HG02852 (cell line): ENCODE data around the gene RPUSD1.
"Not testable (repeated sequence)": the region's sequence is repeated elsewhere in the genome, so short reads cannot be mapped to it uniquely, and the experiment has no call there.

Source experiments
- ATAC-seq: cut with Tn5 transposase; IDR thresholded peaks from one replicate; pipeline ENCODE4 v1.9.1; 2021; ENCODE audit warnings: mild to moderate bottlenecking, moderate library complexity; ENCODE audit not compliant: unreplicated experiment

RPUSD1 gene, protein sequence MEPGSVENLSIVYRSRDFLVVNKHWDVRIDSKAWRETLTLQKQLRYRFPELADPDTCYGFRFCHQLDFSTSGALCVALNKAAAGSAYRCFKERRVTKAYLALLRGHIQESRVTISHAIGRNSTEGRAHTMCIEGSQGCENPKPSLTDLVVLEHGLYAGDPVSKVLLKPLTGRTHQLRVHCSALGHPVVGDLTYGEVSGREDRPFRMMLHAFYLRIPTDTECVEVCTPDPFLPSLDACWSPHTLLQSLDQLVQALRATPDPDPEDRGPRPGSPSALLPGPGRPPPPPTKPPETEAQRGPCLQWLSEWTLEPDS

GRCh38 chr16:787978-788398 lies at the start of gene RPUSD1:
Gene RPUSD1, minus strand, starts transcription at chr16:788381. Its CDS starts 644 bp downstream, at chr16:787737.
- peak; percentile 16 for ATAC-seq

- not testable (repeated sequence) for ATAC-seq
These were observed 48.6 kb upstream of the RPUSD1 start for GRCh38 chr16:836822-837221.

GRCh38 chr16:836221-836620 lies 48.0 kb upstream of the RPUSD1 start:
- ATAC-seq, result no peak

DNA sequence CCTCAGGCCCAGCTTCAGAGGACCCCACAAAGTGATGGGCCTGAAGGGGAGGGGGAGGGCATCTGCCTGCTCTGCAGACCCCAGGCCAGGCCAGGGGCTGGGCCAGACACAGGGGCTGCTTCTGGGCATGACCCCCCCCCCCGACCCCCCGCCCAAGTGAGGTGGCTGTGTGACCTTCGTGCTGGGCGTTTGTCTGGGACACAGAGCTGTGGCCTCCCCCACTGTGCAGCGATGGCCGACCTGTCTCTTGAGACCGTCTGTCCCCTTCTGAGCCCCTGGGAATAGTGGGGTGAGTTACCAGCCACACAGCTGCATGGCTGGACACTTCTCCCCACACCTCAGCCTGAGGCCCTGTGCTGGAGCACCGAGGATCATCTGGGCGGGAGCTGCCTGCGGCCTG lies 47.2 kb upstream of the RPUSD1 start:
- ATAC-seq, result no peak

GRCh38 chr16:833411-833810 lies 45.2 kb upstream of the RPUSD1 start:
- no peak for ATAC-seq

DNA sequence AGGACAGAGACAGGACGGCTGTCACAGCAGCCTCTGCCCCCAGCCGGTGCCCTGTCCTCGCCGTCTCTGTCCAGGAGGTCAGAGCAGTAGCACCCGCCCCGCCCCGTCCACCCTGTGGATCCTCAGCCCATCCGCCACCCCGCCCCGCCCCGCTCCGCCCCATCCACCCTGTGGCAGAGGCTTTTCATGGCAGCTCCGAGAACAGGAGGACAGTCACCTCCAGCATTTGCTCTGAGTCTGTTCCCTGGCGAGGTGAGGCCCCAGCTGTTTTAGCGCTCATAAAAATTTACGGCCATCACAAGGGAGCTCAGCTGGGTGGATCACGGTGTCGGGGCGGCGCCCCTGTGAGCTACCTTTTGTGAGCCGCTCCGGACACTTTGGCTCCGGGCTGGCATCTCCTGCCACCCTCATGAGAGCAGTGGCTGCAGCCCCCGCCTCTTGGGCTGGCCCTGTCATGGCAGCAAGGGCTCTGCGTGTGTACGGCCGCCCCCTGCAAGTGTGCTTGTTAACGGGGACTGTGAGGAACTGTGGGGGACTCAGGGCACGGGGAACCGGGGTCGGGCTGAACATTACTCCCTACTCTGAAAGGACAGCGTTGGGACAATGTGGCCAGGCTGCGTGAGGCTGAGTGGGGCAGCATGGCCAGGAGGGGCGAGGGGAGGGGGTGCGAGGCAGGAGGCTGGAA lies 44.6 kb upstream of the RPUSD1 start:
- ATAC-seq, result no peak

DNA sequence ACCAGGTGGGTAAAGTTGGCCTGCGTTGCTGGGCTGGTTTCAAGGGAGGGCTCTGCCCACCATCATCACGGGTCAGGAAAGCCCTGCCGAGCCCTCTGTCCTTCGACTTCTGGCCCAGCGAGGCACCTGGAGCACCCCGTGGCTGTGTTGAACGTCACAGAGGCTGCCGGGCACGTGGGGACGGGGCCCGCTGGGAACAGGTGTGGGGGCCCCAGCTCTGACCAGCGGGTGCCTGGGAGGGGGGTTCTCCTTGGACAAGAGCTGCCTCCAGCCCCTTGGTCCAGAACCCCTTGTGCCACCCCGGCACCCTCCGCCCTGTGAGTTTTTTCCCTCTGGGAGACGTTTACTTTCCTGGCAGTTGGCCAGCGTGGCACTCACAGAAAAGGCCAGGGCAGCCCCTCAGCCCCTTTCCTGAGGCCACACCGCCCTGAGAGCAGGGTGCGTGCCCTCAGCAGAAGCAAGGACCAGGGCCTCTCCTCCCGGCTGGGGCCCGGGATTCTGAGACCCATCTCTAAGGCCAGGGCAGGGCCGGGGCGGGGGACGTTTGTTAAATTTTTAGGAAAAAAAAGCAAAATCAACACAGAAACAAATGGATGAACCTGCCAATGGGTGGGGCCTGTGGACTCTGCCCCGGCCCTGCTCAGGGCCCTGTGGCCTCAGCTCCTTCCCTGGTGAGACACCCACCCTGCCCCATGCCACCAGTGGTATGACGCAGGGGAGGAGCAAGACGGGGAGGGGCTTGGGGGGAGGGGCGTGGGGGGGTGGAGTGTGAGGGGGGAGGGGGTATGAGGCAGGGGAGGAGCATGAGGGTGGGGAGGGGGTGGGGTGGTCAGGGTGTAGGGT lies 43.6 kb upstream of the RPUSD1 start:
- ATAC-seq, result no peak

GRCh38 chr16:830871-831570 lies 42.8 kb upstream of the RPUSD1 start:
- ATAC-seq, result no peak

DNA sequence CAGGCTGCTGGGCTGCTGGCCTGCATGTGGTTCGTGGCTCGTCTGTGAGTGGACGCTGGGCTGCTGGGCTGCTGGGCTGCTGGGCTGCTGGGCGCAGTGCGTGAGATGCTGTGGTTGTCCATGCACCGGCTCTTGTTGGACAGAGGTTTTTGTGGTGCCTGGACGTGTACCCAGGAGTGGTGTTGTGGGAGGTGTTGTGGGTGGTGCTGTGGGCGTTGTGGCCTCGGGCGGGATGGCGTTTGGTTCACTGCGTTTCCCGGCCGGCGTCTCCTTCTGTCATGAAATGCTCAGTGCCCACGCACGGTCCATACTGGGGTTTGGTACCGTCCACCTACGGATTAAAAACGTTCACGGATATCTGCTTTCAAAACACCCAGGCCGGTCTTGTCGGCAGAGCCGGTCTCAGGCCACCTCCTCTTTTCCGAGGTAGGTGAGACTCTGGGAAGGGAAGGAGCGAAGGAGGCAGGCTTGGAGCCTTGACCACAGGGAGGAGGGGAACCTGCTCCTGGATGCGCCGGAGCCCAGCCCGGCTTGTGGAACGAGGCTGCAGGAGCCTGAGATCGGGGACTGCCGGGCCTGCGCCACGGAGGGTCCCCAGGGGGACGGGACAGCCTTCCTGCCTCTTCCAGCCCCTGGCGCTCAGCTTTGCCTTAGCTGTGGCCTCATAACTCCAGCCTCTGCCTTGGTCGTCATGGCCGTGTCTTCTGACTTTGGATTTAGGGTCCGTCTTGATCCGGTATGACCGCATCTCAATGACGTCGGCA lies 42.1 kb upstream of the RPUSD1 start:
- no peak for ATAC-seq

- ATAC-seq, result no peak
These were observed 40.7 kb upstream of the RPUSD1 start for GRCh38 chr16:828891-829290.

DNA sequence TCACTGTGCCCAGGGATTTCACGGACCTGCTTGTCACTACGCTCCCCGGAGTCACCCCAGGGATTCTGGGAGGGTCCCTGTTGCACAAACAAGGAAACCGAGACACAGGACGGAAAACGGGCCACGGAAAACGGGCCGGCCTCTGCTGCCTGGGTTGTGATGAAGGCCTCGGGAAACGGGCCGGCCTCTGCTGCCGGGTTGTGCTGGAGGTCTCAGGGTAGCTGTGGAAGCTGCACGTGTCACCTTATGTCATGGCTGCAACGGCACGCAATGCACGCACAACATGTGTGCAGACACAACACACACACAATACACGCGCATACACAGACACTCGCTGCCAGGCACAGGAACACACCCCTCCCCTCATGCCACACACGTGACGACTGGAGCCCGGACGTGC lies 39.3 kb upstream of the RPUSD1 start:
- no peak for ATAC-seq

GRCh38 chr16:825341-826061 lies 37.3 kb upstream of the RPUSD1 start:
- no peak for ATAC-seq

DNA sequence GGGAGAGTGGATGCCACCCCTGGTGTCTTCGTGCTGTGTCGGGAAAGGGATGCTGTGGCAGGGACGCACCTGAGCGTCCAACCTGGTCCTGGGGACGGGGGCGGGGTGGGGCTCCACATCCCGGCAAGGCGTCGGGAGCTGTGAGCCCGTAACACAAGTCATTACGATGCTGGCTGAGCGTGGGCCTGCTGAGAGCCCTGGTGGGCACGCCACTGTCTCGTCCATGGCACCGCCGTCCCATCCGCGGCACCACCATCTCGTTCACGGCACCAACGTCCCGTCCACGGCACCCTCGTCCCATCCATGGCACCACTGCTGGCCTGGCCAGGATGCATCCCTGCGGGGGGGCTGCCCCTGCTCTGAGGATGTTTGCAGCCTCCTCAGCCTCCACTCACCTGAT lies 36.4 kb upstream of the RPUSD1 start:
- ATAC-seq, result no peak

- ATAC-seq, result no peak
These were observed 36.0 kb upstream of the RPUSD1 start for GRCh38 chr16:824194-824593.

DNA sequence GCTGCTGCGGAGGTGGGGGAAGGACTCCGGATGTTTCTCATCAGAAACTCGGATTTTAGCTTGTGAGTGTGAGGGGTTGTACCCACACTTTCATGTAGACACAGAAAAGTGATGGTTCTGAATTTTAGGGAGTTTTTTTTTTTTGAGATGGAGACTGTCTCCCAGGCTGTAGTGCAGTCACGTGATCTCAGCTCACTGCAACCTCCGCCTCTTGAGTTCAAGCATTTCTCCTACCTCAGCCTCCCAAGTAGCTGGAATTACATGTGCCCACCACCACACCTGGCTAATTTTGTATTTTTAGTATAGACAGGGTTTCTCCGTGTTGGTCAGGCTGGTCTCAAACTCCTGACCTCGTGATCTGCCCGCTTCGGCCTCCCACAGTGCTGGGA lies 34.7 kb upstream of the RPUSD1 start:
- no peak for ATAC-seq

DNA sequence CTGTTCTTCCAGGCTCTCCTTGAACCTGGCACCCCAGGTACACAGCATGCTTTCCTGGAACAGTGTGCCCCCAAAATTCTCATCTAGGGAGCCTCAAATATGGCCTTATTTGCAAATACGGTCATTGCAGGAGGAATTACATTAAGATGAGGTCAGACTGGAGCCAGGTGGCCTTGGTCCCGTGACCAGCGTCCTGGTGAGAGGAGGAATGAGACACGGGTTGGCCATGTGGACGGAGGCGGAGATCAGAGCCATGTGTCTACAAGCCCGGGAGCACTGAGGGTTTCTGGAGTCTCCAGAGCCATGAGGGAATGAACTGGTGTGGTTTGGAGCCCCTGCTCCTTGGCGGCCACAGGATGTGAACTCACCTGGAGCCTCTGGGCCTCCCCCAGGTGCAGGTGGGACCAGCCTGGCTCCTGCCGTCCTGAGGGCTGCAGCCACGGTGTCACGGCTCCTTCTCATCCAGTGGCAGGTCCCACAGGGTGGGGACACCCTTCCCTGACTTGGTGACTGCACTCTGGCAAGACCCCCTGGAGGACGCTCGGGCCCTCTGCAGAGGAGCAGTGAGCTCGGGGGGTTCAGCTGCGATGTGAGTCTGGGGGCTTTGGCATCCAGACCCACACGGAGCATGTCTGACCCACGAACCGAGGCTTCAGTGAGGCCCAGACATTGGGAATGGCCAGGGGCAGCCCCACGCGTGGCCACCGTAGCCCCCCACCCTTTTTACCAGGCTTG lies 34.2 kb upstream of the RPUSD1 start:
- ATAC-seq, result no peak

DNA sequence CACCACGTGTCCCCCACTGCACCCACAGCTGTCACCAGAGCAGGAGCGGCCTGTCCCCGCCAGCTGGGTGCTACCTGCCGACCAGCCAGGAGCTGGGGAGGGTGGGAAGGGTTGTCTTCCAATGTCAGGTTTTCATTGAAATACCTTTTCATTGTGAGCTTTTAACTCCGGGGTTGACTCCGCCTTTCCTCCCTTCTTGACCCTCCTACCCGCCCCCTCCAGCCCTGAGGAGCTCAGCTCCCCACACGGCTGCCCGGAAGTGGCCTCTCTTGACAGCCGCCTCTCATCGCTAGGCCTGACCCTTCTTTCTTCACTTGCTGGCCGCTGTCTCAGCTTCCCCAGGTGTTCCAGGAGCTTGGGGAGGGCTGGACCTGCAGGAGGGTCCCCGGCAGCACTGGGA lies 33.6 kb upstream of the RPUSD1 start:
- no peak for ATAC-seq

DNA sequence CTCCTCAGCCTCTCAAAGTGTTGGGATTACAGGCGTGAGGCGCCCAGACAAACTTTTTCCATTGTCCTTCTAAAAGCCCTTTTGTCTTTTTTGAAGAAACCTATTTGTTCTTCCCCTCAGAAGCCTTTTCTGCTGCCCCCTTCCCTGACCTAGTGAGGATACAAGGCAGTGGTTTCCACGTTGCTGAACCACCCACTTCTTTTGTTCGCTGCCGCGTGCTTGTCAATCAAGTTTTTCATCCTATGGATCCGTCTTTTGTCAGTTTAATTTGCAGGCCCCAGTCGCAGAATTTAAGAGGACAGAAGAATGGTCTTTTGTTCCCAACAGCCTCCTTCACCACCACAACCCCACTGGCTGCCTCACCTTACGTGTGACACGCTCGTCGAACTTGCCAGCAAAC lies 32.6 kb upstream of the RPUSD1 start:
- ATAC-seq, result no peak

- ATAC-seq, result not testable (repeated sequence)
These were observed 31.8 kb upstream of the RPUSD1 start for GRCh38 chr16:820044-820408.
